Cerebellar cortex (tissue), 1 donor: ENCODE results near the gene PRKAR1B.
"Not testable (repeated sequence)": the region's sequence is repeated elsewhere in the genome, so short reads cannot be mapped to it uniquely, and the experiment has no call there.

Experiments
- DNase-seq: peaks from one replicate; pipeline ENCODE4 v3.0.0-alpha.2; 2015; ENCODE audit warnings: low spot score

Gene PRKAR1B

GRCh38 chr7:553636-554111 is 173.4 kb downstream of the PRKAR1B start:
- DNase-seq: no peak

- no peak for DNase-seq
Measured at GRCh38 chr7:552868-553635, 174.0 kb downstream of the PRKAR1B start.

DNA sequence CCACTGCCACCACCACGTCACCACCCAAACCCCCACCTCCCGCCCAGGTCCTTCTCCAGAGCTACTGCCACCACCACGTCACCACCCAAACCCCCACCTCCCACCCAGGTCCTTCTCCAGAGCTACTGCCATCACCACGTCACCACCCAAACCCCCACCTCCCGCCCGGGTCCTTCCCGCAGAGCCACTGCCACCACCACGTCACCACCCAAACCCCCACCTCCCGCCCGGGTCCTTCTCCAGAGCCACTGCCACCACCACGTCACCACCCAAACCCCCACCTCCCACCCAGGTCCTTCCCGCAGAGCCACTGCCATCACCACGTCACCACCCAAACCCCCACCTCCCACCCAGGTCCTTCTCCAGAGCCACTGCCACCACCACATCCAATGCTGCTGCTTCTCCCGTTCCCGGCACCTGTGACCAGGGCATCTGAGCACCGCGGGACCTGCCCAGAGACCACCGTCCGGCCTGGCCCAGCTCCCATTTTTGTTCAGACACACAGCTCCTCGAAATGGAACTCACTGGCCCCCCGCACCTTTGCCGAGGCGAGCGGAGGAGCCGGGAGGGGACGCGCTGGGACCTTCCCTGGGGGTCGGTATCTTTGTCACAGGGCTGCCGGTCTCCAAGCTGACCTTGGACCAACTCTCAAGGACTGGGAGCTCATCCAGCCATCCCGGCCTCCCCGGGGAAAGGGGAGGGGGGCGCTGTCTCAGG is 174.8 kb downstream of the PRKAR1B start:
- DNase-seq: not testable (repeated sequence)

- DNase-seq: not testable (repeated sequence)
Measured at GRCh38 chr7:551615-551970, 175.5 kb downstream of the PRKAR1B start.

GRCh38 chr7:550881-551614 is 176.0 kb downstream of the PRKAR1B start:
- DNase-seq: no peak

DNA sequence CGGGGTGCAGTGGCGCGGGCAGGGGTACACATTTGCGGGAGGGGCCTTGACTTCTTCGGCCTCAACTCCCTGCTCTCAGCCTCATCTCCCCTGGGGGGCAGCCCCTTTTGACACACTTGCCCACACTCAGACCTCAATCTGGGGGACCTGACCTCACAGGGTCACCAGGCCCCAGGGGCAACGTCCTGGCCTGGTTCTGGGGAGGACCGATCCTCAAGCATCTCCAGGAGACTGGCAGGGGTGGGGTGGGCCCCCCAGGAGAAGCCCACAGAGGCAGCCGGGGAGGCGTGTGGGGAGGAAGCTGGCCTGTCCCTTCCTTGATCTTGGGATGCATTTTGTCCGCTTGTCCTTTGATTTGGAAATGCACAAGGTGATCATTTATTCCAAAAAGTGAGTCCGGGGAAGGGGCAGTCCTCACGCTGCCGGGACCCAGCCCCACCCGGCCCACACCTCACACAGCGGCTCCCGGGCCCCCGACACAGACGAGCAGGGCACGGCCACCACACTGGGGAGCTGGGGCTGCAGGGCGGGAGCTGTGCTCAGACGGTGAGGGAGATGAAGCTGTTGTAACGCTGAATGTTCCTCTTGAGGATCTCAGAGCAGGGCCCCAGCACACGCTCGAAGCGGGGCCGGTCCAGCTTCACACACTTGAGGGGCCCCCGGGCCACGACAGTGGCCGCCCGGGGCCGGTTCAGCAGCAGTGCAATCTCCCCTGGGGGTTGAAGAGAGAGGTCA is 177.0 kb downstream of the PRKAR1B start:
- DNase-seq: no peak

GRCh38 chr7:549066-549890 is 177.8 kb downstream of the PRKAR1B start:
- no peak for DNase-seq

DNA sequence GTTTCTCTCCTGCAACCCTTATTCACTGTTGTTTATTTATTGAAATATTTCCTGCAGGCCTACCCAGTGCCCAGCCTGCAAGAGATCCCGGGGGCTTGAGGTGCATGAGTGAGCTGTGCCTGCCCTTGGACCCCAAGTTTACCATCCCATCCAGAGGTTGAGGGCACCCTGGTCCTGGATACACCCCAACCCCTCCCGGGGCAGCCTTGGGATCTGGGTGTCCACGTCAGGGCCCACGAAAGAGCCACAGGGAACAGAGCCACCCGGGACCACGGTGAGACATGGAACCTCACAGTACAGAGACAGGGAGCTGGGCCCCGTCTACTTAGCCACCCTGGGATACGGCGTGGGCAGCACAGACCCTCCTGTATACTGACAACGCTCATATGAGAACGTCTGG is 178.7 kb downstream of the PRKAR1B start:
- no peak for DNase-seq

DNA sequence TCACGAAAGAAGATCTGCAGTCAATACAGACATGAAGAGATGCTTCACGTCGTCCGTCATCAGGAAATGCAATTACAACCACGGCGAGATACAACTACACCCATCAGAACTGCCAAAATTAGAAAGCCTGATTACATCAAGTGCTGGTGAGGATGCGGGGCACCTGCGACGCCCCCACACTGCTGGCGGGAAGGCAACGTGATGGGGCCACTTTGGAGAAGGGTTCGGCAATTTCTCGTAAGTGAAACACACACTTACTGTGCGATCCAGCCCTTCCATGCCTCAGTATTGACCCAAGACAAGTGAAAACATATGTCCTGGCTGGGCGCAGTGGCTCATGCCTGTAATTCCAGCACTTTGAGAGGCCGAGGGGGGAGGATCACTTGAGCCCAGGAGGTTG is 181.6 kb downstream of the PRKAR1B start:
- no peak for DNase-seq

DNA sequence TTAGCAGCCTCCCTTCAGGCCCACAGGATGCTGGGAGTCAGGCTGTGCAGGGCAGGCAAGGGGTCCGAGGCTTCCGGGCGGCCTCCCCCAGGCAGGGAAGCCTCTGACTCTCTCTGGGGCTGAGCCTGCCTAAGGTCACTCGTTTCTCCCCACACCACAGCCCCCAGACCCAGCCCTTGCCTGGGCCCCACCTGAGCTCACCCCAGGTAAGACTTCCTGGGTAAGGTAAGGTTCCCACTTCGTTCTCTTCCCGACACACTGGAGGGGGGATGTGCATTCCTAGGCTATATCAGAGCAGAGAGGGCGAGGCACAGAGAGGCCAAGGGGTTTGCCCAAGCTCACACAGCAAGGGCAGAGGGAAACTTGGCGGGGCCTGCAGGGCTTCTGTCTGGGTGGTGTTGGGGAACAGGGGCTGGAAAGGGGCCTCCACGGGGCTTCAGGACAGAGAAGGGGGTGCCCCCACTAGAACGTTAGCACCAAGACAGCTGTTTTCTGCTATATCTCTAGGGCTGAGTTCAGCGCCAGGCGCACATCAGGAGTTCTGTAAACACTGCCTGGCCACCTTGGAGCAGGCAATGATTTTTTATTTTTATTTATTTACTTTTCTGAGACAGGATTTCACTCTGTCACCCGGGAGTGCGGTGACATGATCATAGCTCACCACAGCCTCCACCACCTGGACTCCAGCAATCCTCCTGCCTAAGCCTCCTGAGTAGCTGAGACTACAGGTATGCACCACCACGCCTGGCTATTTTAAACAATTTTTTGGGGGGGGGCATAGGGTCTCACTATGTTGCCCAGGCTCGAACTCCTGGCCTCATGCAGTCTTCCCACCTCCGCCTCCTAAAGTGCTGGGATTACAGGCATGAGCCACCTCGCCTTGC is 182.5 kb downstream of the PRKAR1B start:
- DNase-seq: no peak

GRCh38 chr7:543501-544337 is 183.4 kb downstream of the PRKAR1B start:
- DNase-seq: no peak

DNA sequence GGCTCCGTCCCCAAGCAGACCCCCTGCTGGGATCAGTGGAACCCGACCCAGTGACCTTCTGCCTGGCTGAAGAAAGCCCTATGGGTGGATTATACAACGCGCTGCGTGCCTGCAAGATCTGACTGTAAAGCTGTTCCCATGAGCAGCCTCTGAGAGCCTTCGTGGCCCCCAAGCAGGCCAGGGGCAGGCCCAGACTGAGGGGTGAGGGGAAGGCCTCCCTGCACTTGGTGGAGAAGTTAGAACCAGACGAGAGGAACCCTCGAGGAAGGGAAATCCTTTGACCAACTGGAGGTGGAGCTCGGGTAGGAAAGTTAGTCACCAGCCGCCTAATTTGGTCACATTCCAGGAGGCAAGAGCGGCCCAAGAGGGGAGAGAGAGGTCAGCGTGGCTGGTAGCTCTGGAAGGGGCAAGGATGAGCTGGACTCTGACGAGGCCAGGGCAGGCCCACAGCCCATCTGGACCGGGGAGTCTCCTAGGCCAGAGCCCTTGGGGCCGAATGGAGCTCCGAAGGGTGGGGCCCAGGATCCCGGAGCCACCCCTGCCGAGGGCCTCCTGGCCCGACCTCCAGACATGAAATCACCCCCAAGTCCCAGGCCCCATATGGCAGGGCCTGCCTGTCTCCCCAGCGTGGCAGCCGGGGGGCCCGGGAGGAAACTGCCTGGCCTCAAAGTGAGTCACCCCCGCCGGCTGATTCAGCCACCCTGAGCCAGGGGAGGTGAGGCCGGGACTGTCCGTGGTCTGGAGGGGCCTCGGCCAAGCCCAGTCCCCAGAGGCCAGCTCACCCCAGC is 184.2 kb downstream of the PRKAR1B start:
- no peak for DNase-seq

- DNase-seq: no peak
Measured at GRCh38 chr7:542131-542712, 184.9 kb downstream of the PRKAR1B start.

DNA sequence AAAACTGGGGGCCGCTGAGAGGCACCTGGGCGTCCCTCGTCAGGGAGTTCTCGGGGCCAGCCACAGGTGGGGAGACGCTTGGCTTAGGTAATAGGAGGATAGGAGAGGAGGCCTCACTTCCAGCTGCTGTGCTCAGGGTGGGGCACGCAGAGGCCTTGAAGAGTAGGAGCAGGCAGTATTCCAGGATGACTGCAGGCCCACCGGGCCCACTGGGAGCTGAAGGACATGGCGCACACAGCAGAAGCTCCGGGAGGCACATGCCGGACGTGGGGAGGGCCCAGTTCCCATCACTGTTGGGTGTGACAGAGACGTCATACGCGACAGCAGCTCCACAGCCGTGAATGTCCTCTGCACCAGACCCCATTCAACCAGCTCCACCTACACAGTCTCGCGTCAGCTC is 185.4 kb downstream of the PRKAR1B start:
- DNase-seq: no peak

DNA sequence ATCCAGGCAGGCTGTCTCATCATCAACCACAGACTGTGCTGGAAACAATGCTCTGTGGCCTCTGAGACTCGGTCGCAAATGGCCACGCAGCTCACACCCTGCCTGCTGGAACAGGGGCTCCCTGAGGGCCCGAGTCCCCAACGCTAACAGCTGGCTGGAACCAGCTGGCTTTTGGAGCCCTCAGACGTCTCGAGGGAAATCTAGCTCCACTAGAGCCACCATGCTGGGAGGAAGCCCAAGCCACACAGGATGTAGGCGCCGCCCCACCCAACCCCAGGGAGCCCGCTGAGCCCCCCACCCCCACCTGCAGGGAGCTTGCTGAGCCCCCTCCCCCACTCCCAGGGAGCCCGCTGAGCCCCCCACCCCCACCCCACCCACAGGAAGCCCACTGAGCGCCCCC is 186.1 kb downstream of the PRKAR1B start:
- no peak for DNase-seq

GRCh38 chr7:540579-540978 is 186.5 kb downstream of the PRKAR1B start:
- DNase-seq: no peak

GRCh38 chr7:539731-540411 is 187.2 kb downstream of the PRKAR1B start:
- DNase-seq: no peak
